ENCODE measurements around the gene SNED1. TPM values are rescaled to one million over a fixed set of nuclear protein-coding genes. Genes with fewer than 3 reads are reported as not detected.

Gene SNED1
- total RNA-seq, 2 experiments from 2014 or later, result 0.69 to 0.78 TPM

DNA sequence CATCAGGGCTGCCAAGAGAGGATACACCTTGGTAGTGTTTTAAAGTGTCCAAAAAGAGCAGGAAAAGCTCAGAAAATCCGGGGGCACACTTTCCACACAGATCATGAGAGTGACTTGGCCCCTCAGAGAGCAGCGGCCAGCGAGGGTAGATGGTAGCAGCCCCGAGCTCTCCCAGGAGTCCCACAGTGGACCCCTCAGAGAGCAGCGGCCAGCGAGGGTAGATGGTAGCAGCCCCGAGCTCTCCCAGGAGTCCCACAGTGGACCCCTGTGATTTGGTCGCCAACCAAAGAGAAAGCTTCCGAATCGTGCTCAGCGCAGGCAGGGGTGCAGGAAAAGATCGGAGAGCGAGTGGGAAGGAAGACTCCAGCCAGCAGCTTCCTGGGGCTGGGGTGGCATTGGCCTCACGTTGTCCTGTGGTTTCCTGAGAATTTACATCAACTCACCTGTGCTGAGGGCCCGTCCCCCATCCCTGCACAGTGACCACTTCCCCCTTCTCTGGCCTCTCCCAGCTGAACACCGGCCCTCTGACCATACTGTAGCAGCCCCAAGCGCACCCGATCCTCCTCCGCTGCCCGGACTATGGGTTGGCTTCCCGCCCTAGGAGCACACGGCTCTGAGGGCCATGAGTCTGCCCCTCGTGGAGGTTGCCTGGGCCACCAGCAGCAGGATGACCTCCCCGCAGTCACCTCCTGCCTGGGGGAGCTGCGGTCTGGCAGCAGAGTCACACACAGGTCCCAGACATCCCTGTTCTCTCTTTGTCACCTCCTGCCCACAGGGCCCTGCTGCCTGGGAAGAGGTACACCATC is 69.9 kb downstream of the SNED1 start:
- no peak overlapping the region for H3K4me3 Mint-ChIP-seq
- no peaks in the 10 kb centered on the region for H3K27me3 Mint-ChIP-seq
- no peak overlapping the region for H3K27ac Mint-ChIP-seq
- H3K4me1 Mint-ChIP-seq, result no peaks in the 10 kb centered on the region
- H3K36me3 Mint-ChIP-seq (ENCODE audit: low read depth), result no peaks in the 10 kb centered on the region
- DNase-seq (no peak), ATAC-seq (no peak)
- H3K9me3 Mint-ChIP-seq (ENCODE audit: low read depth), result no peaks in the 10 kb centered on the region
- intact Hi-C loops (cut with DNase I, micrococcal nuclease), result no loop called here
- ChIA-PET CTCF (interaction anchor here (1.0 kb wide), 1 partner anchor 10 kb away, joined by 3 read pairs; no protein-coding TSS in a partner anchor), POLR2A (no interaction called here)

DNA sequence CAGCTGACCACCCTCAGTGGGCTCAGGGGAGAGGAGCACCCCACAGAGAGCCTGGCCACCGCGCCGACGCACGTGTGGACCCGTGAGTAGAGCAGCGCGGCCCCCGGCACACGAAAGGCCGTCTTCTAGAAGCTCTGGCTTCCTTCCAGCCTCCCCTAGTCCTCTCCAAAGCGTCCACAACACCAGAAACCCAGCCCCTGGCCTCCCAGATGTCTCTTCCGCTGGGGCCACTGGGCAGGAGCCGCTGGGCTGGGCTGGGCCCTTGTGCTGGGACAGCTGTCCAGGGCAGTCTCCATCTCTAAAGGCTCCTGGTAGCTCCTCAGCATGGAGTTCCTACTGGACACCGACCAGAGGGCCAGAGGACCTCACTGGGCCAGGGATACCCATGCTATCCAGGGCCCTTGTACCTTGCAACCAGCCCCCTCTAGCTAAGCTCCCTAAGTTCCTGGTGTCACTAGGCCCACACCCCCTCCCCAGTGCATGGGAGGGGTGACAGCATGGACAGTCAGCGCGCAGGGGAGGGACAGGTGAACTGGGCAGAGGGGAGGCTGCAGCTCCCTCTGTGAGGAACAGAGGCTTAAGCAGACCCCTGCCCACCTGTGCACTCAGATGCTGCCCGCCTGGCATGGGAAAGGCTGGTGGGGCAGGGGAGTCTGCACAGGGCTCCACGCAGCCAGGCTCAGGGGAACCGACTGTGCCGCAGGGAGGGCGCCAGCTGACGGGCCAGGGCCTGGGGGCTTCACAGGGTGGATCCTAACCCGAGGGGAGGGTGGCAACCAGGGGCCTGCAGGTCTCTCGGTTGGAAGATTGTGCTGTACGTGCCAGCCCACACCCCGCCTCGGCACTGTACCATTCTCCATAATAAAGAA is 70.8 kb downstream of the SNED1 start:
- H3K4me1 Mint-ChIP-seq, result no peaks in the 10 kb centered on the region
- no peak for DNase-seq
- H3K9me3 Mint-ChIP-seq (ENCODE audit: low read depth), result no peaks in the 10 kb centered on the region
- no peak overlapping the region for H3K4me3 Mint-ChIP-seq
- intact Hi-C loops (cut with DNase I, micrococcal nuclease), result no loop called here
- ChIA-PET POLR2A (no interaction called here), CTCF (no interaction called here)
- no peaks in the 10 kb centered on the region for H3K36me3 Mint-ChIP-seq (ENCODE audit: low read depth)
- H3K27ac Mint-ChIP-seq, result no peak overlapping the region
- no peaks in the 10 kb centered on the region for H3K27me3 Mint-ChIP-seq
- no peak for ATAC-seq

GRCh38 chr2:241069821-241070281 is 71.4 kb downstream of the SNED1 start:
- intact Hi-C loops (cut with DNase I, micrococcal nuclease), result no loop called here
- no peak for ATAC-seq
- no peaks in the 10 kb centered on the region for H3K36me3 Mint-ChIP-seq (ENCODE audit: low read depth)

DNA sequence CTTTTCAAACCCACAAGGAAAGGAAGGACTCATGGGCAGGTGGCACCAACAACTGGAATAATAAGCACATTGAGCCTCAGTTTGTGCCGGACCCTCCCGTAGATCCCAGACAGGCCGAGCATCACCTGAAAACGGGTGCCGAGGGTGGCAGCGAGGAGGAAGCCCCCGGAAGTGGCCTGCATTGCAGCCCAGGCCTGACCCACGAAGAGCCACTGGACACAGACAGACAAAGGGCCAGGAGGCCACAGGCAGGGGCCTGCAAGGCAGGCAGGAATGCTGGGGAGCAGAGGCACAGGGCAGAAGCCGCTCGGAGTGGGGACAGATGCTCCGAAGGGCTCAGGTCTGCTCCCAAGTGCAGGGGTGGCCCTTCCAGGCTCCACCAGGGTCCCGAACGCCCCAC is 71.9 kb downstream of the SNED1 start:
- no peak overlapping the region for H3K4me3 Mint-ChIP-seq
- H3K36me3 Mint-ChIP-seq (ENCODE audit: low read depth), result no peaks in the 10 kb centered on the region
- H3K27me3 Mint-ChIP-seq, result no peaks in the 10 kb centered on the region
- DNase-seq (no peak), ATAC-seq (no peak)
- intact Hi-C loops (cut with DNase I, micrococcal nuclease), result no loop called here
- no peaks in the 10 kb centered on the region for H3K4me1 Mint-ChIP-seq
- ChIA-PET POLR2A (no interaction called here), CTCF (no interaction called here)
- no peaks in the 10 kb centered on the region for H3K9me3 Mint-ChIP-seq (ENCODE audit: low read depth)
- H3K27ac Mint-ChIP-seq, result no peak overlapping the region

More at GRCh38 chr2:241069821-241070281, 71.4 kb downstream of the SNED1 start:
- no peak for DNase-seq
- no peak overlapping the region for H3K27ac Mint-ChIP-seq
- CTCF ChIA-PET, result no interaction called here
- no peak overlapping the region for H3K4me3 Mint-ChIP-seq
- H3K27me3 Mint-ChIP-seq, result no peaks in the 10 kb centered on the region
- no peaks in the 10 kb centered on the region for H3K9me3 Mint-ChIP-seq (ENCODE audit: low read depth)
- POLR2A ChIA-PET, result no interaction called here
- no peaks in the 10 kb centered on the region for H3K4me1 Mint-ChIP-seq

DNA sequence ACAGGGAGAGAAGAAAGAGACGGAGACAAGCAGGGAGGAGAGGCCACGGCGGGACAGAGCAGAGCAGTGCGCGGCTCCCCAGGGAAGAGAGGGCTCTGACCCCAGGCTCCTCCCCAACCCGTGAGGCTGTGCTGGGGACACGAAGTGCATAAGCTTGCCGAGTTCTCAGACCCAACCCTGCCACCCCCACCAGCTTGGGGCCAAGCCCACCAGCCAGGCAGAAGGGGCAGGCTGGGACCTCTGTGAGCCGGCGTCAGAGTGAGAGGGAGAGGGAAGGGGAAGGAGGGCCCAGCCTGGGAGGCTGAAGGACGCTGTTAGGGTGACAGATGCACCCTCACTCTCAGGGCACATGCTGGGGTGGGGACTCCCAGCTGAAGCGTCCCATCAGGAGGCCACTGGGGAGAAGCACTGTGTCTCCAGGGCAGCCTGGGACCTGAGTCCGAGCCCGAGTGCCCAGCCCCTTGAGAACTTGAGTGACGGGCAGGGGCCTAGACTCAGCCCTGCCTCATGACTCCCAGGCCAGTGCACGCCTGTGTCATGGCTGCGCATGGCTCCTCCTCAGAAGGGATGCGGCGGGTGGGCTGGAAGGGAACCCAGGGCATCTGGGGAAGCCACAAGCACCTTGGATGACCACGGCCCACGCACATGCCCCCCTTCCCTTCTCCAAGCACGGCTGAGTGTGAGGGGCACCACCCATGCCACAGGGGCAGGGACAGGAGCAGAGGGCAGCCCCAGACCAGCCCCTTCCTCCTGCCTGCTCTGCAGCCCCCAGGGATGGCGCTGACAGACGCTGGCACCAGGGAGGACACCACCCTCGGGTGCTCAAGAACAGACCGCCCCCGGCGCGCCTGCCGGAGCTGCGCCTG is 72.6 kb downstream of the SNED1 start:
- DNase-seq (no peak), ATAC-seq (no peak)
- POLR2A ChIA-PET, result no interaction called here
- no peaks in the 10 kb centered on the region for H3K36me3 Mint-ChIP-seq (ENCODE audit: low read depth)
- no peak overlapping the region for H3K4me3 Mint-ChIP-seq
- H3K4me1 Mint-ChIP-seq, result no peaks in the 10 kb centered on the region
- H3K27ac Mint-ChIP-seq, result no peak overlapping the region
- intact Hi-C loops (cut with DNase I, micrococcal nuclease), result no loop called here
- H3K9me3 Mint-ChIP-seq (ENCODE audit: low read depth), result no peaks in the 10 kb centered on the region
- CTCF ChIA-PET, result no interaction called here
- H3K27me3 Mint-ChIP-seq, result no peaks in the 10 kb centered on the region

- intact Hi-C loops (cut with DNase I, micrococcal nuclease), result no loop called here
Measured at GRCh38 chr2:241071677-241072111, 73.3 kb downstream of the SNED1 start.

GRCh38 chr2:241072151-241072550 is 73.7 kb downstream of the SNED1 start:
- DNase-seq (no peak), ATAC-seq (no peak)
- H3K27ac Mint-ChIP-seq, result no peak overlapping the region
- H3K9me3 Mint-ChIP-seq (ENCODE audit: low read depth), result no peaks in the 10 kb centered on the region
- intact Hi-C loops (cut with DNase I, micrococcal nuclease), result no loop called here
- ChIA-PET CTCF (no interaction called here), POLR2A (no interaction called here)
- H3K36me3 Mint-ChIP-seq (ENCODE audit: low read depth), result no peaks in the 10 kb centered on the region
- H3K4me1 Mint-ChIP-seq, result no peaks in the 10 kb centered on the region
- H3K4me3 Mint-ChIP-seq, result no peak overlapping the region
- H3K27me3 Mint-ChIP-seq, result no peaks in the 10 kb centered on the region

More at GRCh38 chr2:241071677-241072111, 73.3 kb downstream of the SNED1 start:
- Mint-ChIP-seq H3K4me1 (no peaks in the 10 kb centered on the region), H3K27me3 (no peaks in the 10 kb centered on the region), H3K9me3 (ENCODE audit: low read depth) (no peaks in the 10 kb centered on the region), H3K27ac (no peak overlapping the region), H3K36me3 (ENCODE audit: low read depth) (no peaks in the 10 kb centered on the region), H3K4me3 (no peak overlapping the region)
- ChIA-PET POLR2A (no interaction called here), CTCF (no interaction called here)
- ATAC-seq (no peak), DNase-seq (no peak)

- intact Hi-C loops (cut with DNase I, micrococcal nuclease), result no loop called here
- no peaks in the 10 kb centered on the region for H3K4me1 Mint-ChIP-seq
- ATAC-seq, result no peak
- no peak overlapping the region for H3K27ac Mint-ChIP-seq
- ChIA-PET POLR2A (no interaction called here), CTCF (no interaction called here)
- no peaks in the 10 kb centered on the region for H3K9me3 Mint-ChIP-seq (ENCODE audit: low read depth)
- DNase-seq, result no peak
- H3K27me3 Mint-ChIP-seq, result no peaks in the 10 kb centered on the region
- H3K4me3 Mint-ChIP-seq, result no peak overlapping the region
- no peaks in the 10 kb centered on the region for H3K36me3 Mint-ChIP-seq (ENCODE audit: low read depth)
Measured at GRCh38 chr2:241072553-241073165, 74.2 kb downstream of the SNED1 start.

DNA sequence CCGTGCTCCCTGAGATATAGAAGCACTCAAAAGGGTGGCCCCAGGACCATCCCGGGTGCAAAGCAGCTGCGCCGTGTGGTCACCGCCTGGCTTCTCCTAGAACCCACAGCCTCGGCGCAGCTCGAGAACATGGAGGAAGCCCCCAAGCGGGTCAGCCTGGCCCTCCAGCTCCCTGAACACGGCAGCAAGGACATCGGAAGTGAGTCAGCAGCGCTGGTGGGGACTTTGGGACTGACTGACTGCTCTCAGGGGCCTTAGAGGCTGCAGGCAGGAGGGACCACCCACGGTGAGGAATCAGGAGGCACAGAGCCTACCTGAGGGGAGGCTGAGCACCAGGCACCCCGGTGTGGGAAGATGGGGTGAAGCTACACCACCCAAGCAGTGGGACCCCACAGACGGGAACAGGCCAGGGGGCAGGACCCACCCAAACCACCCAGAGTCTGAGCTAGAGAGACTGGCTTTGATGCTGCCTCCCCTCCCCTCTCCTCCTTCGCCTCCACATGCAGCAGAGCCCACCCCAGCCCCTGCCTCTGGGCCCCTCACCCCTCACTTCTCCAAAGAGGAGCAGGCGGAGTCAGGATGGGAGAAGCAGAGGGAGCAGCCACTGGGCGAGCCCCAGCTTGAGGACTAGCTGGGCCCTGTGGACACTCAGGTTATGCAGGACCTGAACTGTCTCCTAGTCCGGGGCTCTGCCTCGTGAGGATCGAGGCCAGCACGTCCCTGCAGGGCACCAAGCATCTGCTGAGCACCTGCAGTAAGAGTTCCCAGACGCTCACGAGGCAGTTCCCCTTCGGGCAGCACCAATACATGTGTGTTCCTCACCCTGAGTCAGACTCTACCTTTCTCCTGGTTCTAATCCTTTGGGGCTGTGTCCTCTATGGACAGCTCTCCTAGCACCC is 75.0 kb downstream of the SNED1 start:
- H3K27me3 Mint-ChIP-seq, result no peaks in the 10 kb centered on the region
- no peaks in the 10 kb centered on the region for H3K4me1 Mint-ChIP-seq
- H3K27ac Mint-ChIP-seq, result no peak overlapping the region
- ATAC-seq, result no peak
- ChIA-PET CTCF (interaction anchor here (0.7 kb wide), 1 partner anchor 43 kb away, joined by 4 read pairs; no protein-coding TSS in a partner anchor), POLR2A (no interaction called here)
- H3K9me3 Mint-ChIP-seq (ENCODE audit: low read depth), result no peaks in the 10 kb centered on the region
- intact Hi-C loops (cut with DNase I, micrococcal nuclease), result no loop called here
- H3K4me3 Mint-ChIP-seq, result no peak overlapping the region
- no peak for DNase-seq
- H3K36me3 Mint-ChIP-seq (ENCODE audit: low read depth), result no peaks in the 10 kb centered on the region

- ChIA-PET CTCF (interaction anchor here (0.7 kb wide), 1 partner anchor 43 kb away, joined by 4 read pairs; no protein-coding TSS in a partner anchor), POLR2A (no interaction called here)
- DNase-seq, result no peak
- no peak for ATAC-seq
- H3K4me1 Mint-ChIP-seq, result no peaks in the 10 kb centered on the region
- H3K4me3 Mint-ChIP-seq, result no peak overlapping the region
- no peaks in the 10 kb centered on the region for H3K27me3 Mint-ChIP-seq
- no peaks in the 10 kb centered on the region for H3K9me3 Mint-ChIP-seq (ENCODE audit: low read depth)
- H3K27ac Mint-ChIP-seq, result no peak overlapping the region
- intact Hi-C loops (cut with DNase I, micrococcal nuclease), result no loop called here
- no peaks in the 10 kb centered on the region for H3K36me3 Mint-ChIP-seq (ENCODE audit: low read depth)
Measured at GRCh38 chr2:241074065-241074818, 75.8 kb downstream of the SNED1 start.
